ENCODE results near the gene DUOX1.

DNA sequence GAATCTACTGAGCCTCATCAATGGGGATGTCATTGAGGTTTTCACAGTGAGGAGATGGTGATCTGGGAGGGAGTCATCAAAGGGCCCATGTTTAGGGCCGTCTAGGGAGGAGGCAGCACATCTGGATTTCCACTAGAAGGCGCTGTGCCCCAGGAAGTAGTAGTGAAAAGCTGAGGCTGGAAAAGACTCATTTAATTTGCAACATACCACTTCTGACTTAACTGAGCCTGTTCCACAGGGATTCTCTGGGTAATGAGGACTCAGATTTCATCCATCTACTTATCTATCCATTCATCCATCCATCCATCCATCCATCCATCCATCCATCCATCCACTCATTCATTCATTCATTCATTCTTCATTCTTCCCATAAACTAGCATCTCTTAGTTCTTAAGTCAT is 75.4 kb downstream of the DUOX1 start:
- TF ChIP-seq ARNTL (CRISPR knock-in tag; IDR thresholded peaks at IDR 0.05; ENCODE audit: borderline replicate concordance, low read depth), result no peak
- TF ChIP-seq, protein P1, sequence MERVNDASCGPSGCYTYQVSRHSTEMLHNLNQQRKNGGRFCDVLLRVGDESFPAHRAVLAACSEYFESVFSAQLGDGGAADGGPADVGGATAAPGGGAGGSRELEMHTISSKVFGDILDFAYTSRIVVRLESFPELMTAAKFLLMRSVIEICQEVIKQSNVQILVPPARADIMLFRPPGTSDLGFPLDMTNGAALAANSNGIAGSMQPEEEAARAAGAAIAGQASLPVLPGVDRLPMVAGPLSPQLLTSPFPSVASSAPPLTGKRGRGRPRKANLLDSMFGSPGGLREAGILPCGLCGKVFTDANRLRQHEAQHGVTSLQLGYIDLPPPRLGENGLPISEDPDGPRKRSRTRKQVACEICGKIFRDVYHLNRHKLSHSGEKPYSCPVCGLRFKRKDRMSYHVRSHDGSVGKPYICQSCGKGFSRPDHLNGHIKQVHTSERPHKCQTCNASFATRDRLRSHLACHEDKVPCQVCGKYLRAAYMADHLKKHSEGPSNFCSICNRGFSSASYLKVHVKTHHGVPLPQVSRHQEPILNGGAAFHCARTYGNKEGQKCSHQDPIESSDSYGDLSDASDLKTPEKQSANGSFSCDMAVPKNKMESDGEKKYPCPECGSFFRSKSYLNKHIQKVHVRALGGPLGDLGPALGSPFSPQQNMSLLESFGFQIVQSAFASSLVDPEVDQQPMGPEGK (CRISPR knock-in tag; IDR thresholded peaks at IDR 0.05; ENCODE audit: borderline replicate concordance), result no peak

All from SK-N-SH treated with all-trans-retinoic acid at 6 μM for 48 hours (cell line).